Left renal pelvis (tissue), 4 donors: Measurements from ENCODE around the gene PRCC. TPM values are rescaled to one million over a fixed set of nuclear protein-coding genes. Genes with fewer than 3 reads are reported as not detected.
"Not testable (repeated sequence)": the region's sequence is repeated elsewhere in the genome, so short reads cannot be mapped to it uniquely, and the experiment has no call there.

Source experiments
- DNase-seq, 4 donors: peaks; one replicate each; pipeline ENCODE4 v3.0.0-alpha.2; 2013; ENCODE audit warnings: low read depth in 4 of 4, low spot score in 3 of 4
- polyA plus RNA-seq, 4 donors: library from polyadenylated mRNA; unstranded; fragments of 120-200 nt; gene quantifications; one replicate each; pipeline ENCODE4 v1.2.1, GENCODE V29; 2013; ENCODE audit not compliant: insufficient read length in 4 of 4

Gene PRCC
- polyA plus RNA-seq, 4 donors, result 94.8 to 133 (median 117) TPM

DNA sequence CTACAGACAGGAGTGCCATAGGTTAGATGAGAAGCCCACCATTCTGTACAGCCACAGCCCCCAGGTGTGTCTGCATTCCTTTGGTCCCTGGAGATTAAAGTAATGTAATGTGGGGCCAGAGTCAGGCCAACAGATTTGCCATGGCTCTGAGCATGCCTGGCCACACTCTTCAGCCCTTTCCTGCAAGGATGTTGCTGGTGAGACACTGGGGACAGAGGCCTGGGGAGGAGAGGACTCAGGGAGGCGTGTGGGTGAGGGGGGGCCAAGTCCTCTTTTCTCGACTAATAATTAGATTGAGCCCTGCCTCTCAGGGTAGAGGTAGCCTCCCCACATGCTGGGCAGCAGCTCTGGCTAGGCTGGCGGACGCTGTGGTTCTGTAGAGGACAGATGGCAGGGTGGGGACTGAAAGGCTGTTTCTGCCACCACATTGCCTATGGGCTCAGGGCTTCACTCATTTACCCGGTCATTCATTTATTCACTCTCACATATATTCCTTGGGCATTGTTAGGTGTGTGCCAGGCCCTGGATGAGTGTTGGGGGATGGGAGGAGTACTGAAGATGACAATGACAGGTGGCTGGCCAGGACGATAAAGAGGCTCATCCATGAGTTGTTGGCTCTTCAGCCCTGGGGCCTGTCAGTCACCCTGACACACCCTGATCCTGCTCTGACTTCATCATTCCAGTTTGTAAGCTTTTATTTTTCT is 7.1 kb upstream of the PRCC start:
- no peak for DNase-seq

DNA sequence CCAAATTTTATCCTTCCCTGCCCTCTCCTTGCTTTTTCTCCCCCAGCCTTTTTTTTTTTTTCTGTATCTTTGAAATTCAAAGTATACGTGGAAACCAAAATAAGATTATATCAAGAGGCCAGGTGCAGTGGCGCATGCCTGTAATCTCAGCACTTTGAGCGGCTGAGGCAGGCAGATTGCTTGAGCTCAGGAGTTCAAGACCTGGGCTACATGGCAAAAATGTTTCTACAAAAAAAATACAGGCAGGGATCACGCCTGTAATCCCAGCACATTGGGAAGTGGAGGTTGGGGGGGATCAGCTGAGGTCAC is 6.6 kb upstream of the PRCC start:
- DNase-seq, result no peak

DNA sequence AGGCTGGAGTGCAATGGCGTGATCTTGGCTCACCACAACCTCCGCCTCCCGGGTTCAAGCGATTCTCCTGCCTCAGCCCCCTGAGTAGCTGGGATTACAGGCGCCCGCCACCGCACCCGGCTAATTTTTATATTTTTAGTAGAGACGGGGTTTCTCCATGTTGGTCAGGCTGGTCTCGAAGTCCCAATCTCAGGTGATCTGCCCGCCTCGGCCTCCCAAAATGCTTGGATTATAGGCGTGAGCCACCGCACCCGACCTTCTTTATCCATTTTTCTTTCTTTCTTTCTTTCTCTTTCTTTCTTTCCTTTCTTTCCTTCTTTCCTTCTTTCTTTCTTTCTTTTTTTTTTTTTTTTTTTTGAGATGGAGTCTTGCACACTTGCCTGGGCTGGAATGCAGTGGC is 2.2 kb upstream of the PRCC start:
- not testable (repeated sequence) for DNase-seq

DNA sequence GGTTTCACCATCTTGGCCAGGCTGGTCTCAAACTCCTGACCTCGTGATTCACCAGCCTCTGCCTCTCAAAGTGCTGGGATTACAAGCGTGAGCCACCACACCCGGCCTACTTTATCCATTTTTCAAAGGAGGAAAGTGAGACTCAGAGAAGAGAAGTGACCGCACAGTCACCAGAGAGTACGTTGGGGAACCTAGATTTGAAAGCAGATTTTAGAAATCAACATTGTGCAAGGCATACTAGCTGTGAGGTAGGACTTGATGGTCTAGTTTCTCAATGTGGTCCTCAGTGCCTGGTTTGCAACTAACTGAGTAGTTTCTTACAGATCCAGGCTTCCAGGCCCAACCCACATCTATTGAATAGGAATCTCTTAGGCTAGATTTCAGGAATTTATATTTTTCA is 1.7 kb upstream of the PRCC start:
- no peak for DNase-seq

DNA sequence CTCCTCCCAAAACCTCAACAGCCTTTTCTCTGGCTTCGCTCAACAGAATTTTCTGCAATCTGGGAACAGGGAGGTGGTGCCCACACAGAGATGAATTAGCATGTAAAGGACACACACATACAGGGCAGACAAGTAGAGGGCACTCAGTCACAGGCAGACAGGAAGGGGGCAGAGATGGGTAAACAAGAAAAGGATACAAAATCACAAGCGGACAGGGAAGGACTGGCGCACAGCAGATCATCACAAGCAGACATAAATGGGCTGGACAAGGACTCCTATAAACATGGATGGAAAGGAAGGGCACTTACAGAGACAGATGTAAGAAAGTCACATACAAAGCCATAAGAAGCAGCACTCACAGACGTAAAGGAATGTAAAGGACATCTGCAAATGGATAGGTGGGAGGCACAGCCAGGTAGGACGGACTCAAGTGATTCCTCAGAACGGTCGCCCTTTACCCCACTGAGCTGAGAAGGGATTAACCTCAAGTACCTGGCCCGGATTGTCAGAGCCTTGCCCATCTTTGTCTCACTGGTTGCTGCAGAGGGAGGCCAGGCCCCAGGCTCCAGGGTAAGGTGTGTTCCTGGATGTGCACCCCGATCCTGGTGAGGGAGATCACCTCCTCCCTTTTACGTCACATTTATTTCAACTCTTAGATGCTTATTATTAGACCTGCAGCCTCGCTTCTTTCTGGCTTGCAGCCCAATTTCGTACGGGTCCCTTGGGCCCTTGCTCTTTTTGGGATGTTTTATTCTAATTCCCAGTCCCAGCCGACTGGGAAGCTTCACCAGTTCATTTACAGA is 836 bp upstream of the PRCC start:
- DNase-seq, result no peak

DNA sequence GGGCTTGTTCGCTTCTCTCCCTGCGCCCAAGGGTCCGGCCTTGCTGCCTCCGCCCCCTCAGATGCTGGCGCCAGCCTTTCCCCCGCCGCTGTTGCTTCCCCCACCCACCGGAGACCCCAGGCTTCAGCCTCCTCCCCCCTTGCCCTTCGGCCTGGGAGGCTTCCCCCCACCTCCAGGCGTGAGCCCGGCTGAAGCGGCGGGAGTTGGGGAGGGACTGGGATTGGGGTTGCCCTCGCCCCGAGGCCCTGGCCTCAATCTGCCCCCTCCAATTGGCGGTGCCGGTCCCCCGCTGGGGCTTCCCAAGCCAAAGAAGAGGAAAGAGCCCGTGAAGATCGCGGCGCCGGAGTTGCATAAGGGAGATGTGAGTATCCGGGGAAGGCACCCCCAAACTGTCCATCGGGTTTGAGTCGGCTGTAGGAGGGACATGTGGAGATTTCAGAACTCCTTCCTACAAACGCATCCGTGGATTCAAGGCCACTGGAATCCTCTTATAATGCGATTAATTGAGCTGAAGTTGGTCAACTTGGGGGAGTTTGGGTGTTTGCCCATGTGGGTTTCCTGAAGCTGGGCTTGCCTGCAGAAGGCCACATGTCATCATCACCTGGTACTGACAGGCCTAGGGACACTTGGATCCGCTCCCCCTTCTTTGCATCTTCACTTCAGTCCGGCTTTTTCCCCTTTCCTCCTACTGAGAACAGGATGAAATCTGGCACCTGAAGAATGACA is 707 bp downstream of the PRCC start:
- no peak for DNase-seq

DNA sequence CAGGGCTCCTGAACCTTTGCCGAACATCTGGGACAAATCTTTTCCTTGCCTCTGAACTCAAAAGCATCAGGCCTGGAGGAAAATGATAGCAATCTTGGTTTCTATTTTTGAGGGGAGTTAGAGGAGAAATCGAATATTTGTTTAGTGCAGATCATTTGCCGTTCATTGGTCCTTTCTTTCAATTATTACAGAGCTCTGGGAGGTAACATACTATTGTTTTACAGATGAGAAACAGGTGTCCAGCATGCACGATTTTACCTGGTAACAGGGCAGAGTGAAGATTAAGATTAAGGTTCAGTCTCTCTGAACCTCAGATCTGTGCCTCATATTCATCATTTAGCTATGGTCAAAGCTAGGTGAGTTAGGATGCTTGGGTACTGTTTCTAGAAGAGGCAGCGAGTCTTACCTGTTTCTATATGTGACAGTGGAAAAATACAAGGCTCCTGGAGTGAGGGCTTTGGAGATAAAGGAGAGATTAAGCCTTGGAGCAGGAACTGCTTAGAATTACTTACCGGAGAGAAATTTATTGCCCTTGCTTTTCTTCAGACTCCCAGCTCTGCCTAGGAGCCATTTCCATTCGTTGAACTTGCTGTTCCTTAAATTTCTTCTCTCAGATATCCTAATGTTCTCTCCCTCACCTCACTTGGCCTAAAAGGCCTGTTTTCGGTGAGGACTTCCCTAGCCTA is 1.4 kb downstream of the PRCC start:
- DNase-seq, result no peak

DNA sequence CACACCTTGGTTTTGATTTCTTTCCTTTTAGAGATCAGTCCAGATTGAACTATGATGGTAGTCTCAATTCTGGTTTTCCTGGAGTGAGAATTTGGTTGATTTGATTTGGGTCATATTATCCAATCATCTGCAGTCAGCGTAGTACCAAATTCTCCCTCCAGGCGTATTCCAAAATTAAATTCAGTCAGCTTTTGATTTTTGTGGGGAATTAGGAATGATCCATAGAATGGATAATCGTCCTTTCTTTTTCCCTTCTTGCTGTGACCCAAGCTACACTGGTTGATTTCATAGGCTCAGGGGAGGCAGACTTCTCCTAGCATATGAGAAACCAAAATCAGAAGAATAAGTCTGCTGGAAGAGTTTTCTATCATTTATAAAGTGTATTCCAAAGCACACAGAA is 4.9 kb downstream of the PRCC start:
- no peak for DNase-seq

DNA sequence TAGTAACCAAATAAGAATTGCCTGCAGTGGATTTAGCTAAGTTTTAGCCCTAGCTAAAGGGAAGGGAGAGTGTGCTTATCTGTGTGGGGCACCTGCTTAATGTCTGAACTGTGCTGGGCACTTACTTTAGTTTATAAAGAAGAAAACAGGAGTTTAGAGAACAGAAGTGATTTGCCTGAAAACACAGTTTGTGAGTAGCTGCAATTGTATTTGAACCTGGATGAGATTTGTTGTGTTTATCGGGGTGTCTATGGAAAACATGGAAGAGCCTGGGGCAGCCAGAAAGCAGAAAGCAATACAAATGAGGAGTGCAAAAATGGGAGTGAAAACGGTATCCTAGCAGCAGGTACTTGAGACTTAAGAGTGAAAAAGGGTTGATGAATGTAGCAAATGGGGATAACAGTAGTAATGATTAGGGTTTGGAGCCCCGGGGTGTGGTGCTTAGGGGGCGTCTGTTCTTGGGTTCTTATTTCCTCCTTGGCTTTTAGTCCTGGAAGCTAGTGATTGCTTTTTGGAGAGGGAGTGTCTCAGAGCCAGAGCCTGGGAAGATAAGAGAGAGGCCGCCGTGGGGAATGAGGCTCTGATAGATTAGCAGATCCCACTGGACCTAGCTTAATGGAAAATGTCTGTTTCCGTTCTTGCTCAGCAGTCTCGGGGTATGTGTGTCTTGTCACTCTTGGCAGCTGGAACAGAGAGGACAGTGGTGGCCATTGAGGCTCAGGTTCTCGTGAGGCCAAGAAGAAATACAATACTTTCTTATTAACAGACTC is 5.6 kb downstream of the PRCC start:
- no peak for DNase-seq

DNA sequence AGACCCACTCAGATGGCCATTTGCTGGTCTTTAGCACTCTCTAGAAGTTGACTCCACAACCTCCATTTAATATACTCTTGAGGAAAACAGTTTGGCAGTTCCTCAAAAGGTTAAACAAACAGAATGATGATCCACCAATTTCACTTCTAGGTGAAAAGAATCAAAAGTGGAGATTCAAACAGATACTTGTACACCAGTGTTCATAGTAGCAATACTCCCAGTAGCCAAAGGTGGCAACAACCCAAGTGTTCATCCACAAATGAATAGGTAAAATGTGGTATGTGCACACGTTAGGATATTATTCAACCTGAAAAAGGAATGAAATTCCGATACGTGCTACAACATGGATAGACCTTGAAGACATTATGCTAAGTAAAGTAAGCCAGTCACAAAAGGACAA is 6.3 kb downstream of the PRCC start:
- DNase-seq, result no peak

DNA sequence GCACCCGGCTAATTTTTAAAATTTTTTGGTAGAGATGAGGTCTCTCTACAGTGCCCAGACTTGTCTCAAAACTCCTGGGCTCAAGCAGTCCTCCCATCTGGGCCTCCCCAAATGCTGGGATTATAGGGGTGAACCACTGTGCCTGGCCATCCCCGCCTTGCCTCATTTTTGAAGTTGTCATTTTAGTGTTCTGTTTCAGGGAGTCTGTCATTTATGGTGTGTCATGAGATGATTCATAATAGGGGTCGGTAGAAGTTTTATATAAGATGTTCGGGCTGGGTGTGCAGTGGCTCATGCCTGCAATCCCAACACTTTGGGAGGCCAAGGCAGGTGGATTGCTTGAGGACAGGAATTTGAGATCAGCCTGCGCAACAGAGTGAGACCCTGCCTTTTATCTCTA is 8.5 kb downstream of the PRCC start:
- DNase-seq, result no peak

DNA sequence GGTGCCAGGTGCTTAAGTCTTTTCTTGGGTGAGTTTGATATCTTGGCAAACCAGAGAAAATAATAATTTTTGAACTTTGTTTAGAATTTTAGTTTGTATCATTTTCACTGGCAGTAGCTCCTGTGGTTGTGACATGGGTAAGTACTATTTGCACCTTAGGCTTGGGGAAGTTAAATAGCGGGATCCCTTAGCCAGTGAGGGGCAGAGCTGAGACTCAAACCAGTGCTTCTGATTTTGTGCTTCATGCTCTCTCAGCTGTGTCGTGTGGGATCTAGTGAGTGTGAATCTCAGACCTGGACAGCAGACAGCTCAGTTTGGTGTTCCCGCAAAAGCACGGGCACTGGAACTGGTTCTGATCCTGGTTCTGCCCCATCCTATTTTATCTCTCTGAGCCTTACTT is 9.6 kb downstream of the PRCC start:
- no peak for DNase-seq

DNA sequence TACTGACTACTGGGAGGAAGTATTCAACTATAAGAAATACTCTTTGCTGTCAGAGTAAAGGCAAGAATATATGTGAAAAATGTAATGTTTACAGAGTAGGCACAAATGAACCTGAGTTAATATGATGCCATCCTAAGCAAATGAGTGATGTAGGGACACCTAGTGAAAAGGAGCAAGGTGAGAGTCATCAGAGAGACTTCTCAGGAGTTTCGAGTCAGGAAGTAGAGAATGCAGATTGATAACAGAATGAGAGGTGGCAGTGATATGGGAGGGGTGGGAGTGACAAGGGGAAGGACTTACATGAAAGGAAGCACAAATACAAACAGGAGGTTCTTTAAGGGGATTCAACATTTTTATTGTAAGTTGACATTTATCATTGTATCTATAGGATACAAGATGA is 10.2 kb downstream of the PRCC start:
- DNase-seq, result no peak

DNA sequence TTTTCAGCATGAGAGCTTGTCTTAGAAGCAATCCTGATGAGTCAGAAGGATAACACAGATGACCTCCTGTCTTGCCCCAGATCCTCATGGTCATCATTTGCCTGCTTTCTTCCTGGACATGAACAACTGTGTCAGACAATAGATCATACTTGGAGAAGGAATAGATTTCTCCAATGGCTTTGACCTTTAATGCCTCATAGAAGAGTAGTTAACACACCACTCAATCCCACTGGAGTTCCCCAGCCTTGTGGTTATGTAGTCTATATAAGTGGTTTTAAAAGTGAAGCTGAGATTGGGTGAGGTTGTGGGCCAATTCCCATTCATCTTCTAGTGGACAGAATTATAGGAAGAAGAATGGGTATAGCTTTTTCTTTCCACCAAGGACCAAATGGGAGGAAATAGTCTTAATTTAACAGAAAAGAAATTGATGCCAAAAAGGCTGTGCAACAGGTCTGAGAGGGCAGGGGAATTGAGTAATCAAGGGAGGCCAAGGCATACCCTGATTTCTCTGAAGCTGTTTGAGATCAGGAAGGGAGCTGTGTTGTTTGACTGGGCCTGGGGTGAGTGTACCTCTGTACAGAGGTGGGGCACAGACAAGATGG is 14.4 kb downstream of the PRCC start:
- DNase-seq, result no peak

DNA sequence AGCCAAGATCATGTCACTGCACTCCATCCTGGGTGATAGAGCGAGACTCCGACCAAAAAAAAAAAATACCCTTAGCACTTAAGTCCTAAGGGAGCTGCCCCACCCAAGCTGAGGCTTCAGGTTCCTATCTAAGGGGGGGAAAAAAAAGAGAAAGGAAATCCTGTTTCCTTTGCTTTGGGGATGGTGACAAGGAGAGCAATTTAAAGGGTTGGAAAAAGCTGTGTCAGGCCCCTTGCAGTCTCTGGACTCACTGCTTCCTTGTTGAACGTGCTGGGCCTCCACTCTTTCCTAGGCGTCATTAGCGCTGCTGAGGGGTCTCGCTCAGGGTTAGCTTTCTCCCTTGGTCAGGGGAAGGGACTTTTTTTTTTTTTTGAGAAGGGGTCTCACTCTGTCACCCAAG is 18.1 kb downstream of the PRCC start:
- DNase-seq, result no peak

DNA sequence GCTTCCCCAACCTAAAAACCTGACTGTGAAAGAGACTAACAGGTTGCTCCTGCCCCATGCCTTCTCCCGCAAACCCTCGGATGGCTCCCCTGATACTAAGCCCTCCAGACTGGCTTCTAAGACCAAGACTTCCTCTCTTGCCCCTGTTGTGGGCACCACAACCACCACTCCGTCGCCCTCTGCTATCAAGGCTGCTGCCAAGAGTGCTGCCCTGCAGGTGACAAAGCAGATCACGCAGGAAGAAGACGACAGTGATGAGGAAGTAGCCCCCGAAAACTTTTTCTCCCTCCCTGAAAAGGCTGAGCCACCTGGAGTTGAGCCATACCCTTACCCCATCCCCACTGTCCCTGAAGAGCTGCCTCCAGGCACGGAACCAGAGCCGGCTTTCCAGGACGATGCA is 19.3 kb downstream of the PRCC start:
- no peak for DNase-seq

DNA sequence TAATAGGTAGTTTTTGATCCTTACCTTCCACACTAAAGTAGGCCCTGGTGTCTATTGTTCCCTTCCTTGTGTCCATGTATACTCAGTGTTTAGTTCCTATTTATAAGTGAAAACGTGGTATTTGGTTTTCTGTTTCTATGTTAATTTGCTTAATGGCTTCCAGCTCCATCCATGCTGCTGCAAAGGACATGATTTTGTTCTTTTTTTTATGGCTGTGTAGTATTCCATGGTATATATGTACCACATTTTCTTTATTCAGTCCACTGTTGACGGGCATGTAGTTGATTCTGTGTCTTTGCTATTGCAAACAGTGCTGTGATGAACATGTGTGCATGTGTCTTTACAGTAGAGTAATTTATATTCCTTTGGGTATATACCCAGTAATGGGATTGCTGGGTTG is 20.8 kb downstream of the PRCC start:
- DNase-seq, result no peak

DNA sequence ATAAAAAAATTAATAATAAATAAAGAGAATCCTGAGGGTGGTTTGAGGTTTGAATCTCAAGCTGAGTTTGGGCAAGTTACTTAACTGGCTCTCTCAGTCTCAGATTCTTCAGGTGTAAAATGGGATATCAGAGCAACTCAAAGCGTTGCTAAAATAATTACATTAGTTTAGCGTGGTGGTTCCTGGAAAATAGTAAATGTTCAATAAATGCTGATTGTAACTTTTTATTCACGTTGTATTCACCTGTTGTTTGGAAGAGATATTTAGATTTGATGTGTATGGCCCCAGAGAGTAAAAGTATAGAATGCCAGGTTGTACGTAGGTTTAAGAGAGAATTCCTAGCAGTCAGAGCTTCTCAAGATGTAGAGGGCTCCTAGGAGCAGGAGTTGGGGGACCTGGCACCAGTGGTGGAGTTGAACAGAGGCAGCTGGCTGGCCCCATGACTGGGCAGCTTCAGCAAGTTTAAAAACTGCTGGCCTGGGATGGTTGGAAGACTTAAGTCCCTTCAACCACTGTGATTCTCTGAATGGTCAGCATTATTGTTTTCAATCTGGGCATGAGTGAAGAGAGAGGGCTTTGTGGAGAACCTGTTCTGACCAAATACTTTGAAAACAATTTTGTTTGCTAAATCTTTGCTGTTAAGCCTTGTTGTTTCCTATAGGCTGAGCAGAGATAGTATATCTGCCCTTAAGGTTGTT is 22.4 kb downstream of the PRCC start:
- DNase-seq, result no peak

DNA sequence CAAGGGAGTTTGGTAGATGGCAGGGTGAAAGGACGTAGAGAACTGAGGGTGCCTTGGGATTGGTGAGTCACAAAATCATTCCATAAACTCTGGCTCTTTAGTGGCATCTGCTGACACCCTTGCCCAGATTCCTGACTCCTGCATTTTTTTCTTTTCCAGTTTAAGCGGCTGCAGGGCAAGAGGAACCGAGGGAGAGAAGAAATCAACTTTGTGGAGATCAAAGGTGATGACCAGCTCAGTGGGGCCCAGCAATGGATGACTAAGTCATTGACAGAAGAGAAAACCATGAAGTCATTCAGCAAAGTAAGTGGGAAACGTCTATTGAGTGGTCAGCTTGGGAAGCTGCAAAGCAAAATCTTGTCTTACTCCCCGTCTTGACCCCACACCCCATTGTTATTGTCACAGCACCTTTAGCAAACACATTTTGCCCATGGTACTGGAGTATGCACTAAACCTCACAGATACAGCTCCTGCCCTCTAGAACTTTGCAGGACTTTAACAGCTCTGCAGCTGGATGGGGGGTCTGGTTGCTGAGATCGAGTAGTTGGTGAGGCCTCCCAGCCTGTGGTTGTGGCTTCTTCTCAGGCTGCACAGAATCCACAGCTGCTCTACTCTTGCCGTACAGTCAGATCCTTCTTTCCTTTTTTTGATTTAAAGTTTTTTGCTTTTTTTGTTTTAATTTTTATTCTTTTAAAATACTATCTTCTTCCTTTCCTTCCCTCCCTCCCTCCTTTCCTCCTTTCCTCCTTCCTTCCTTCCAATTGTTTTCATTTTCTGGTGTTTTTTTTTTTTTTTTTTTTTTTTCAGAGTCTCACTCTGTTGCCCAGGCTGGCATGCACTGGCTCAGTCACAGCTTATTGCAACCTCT is 27.4 kb downstream of the PRCC start:
- DNase-seq, result no peak
